ENCODE results near the gene CHD8. TPM values are rescaled to one million over a fixed set of nuclear protein-coding genes. Genes with fewer than 3 reads are reported as not detected.

CHD8 gene
- total and polyA plus RNA-seq, 10 of the 15 experiments (the other 5 are each of a cell fraction or from before 2014, with no cell fraction given), result 20.2 to 79.5 (median 35.5) TPM

DNA sequence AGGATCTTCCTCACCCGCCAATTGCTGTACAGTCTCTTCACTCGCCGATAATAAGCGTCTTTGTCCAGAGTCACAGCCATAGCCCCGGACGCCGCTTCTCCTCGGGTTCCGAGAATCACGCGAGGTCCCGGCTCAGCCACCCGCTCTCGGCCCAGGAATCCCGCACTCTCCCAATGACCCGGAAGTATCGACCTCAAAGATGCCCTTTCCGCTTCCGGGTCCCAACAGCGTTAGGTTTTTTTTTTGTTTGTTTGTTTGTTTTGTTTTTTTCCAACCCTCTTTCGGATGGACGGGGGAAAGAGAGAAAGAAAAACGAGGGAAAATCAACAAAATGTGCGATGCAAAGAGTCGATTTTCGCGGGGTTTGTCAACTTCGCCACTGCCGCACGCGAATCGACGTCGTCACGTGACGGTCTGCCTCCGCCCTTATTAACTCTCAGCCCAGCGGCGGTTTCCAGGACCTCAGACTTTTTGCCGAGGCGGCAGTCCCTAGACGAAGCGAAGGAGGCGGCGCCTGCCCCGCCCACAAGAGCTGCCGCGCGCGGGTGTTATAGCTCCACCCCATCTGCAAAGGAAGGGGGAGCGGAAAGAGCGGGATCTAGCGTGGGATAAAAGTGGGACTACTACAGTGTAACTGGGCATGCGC is 72.0 kb downstream of the CHD8 start, which contains the start of gene SUPT16H (continued):
- TF ChIP-seq CREB1 (IDR thresholded peaks at IDR 0.05; ENCODE audit: low read depth), result peak; percentile 46; the same call in 1 of the 2 replicates
- TF ChIP-seq, protein P1, sequence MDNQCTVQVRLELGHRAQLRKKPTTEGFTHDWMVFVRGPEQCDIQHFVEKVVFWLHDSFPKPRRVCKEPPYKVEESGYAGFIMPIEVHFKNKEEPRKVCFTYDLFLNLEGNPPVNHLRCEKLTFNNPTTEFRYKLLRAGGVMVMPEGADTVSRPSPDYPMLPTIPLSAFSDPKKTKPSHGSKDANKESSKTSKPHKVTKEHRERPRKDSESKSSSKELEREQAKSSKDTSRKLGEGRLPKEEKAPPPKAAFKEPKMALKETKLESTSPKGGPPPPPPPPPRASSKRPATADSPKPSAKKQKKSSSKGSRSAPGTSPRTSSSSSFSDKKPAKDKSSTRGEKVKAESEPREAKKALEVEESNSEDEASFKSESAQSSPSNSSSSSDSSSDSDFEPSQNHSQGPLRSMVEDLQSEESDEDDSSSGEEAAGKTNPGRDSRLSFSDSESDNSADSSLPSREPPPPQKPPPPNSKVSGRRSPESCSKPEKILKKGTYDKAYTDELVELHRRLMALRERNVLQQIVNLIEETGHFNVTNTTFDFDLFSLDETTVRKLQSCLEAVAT (IDR thresholded peaks at IDR 0.05), result 0 out of 2 replicates have a peak, but pooled peaks have one; percentile 35
- TF ChIP-seq ZBTB11 (CRISPR knock-in tag; IDR thresholded peaks at IDR 0.05), result peak; percentile 49; the same call in 1 of the 2 replicates
- TF ChIP-seq ETV6 (conservative IDR thresholded peaks at IDR 0.05 in 1 of 2, IDR thresholded peaks at IDR 0.05 in 1 of 2; ENCODE audit: borderline replicate concordance in 1 of 2, low read depth in 1 of 2), result peak in 1 of 2 experiments; percentile 72; a peak in 1 of 4 replicates
- TF ChIP-seq SRF (IDR thresholded peaks at IDR 0.05; ENCODE audit: low read depth in 2 of 2, low read length in 2 of 2), result no peak
- peak; percentile 64 for TF ChIP-seq POLR2A (IDR thresholded peaks at IDR 0.05; ENCODE audit: low read depth, low read length)
- TF ChIP-seq MAX (IDR thresholded peaks at IDR 0.05; ENCODE audit: low read depth, low read length), result peak; percentile 84
- peak; percentile 82; the same call in 1 of the 2 replicates for TF ChIP-seq RB1 (IDR thresholded peaks at IDR 0.05; ENCODE audit: borderline replicate concordance)
- no peak for TF ChIP-seq GATAD2B (conservative IDR thresholded peaks at IDR 0.05; ENCODE audit: low read depth)
- 0 out of 2 replicates have a peak, but pooled peaks have one; percentile 43 for TF ChIP-seq TARDBP (IDR thresholded peaks at IDR 0.05; ENCODE audit: borderline replicate concordance)
- TF ChIP-seq, protein P2, sequence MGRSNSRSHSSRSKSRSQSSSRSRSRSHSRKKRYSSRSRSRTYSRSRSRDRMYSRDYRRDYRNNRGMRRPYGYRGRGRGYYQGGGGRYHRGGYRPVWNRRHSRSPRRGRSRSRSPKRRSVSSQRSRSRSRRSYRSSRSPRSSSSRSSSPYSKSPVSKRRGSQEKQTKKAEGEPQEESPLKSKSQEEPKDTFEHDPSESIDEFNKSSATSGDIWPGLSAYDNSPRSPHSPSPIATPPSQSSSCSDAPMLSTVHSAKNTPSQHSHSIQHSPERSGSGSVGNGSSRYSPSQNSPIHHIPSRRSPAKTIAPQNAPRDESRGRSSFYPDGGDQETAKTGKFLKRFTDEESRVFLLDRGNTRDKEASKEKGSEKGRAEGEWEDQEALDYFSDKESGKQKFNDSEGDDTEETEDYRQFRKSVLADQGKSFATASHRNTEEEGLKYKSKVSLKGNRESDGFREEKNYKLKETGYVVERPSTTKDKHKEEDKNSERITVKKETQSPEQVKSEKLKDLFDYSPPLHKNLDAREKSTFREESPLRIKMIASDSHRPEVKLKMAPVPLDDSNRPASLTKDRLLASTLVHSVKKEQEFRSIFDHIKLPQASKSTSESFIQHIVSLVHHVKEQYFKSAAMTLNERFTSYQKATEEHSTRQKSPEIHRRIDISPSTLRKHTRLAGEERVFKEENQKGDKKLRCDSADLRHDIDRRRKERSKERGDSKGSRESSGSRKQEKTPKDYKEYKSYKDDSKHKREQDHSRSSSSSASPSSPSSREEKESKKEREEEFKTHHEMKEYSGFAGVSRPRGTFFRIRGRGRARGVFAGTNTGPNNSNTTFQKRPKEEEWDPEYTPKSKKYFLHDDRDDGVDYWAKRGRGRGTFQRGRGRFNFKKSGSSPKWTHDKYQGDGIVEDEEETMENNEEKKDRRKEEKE (IDR thresholded peaks at IDR 0.05), result no peak
- 0 out of 2 replicates have a peak, but pooled peaks have one; percentile 5 for TF ChIP-seq TCF12 (IDR thresholded peaks at IDR 0.05; ENCODE audit: low read depth, low read length)
- no peak for TF ChIP-seq HDAC6 (IDR thresholded peaks at IDR 0.05; ENCODE audit: unreplicated experiment)
- TF ChIP-seq SMAD1 (IDR thresholded peaks at IDR 0.05; ENCODE audit: low read depth, partially characterized antibody), result no peak
- TF ChIP-seq SUZ12 (IDR thresholded peaks at IDR 0.05; ENCODE audit: unreplicated experiment), result no peak
- peak; percentile 65 for TF ChIP-seq RELA (IDR thresholded peaks at IDR 0.05; ENCODE audit: borderline replicate concordance, partially characterized antibody)
- TF ChIP-seq NFXL1 (IDR thresholded peaks at IDR 0.05; ENCODE audit: borderline replicate concordance), result no peak
- TF ChIP-seq, protein P3, sequence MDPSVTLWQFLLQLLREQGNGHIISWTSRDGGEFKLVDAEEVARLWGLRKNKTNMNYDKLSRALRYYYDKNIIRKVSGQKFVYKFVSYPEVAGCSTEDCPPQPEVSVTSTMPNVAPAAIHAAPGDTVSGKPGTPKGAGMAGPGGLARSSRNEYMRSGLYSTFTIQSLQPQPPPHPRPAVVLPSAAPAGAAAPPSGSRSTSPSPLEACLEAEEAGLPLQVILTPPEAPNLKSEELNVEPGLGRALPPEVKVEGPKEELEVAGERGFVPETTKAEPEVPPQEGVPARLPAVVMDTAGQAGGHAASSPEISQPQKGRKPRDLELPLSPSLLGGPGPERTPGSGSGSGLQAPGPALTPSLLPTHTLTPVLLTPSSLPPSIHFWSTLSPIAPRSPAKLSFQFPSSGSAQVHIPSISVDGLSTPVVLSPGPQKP (IDR thresholded peaks at IDR 0.05; ENCODE audit: low read depth, low read length), result peak; percentile 57; the same call in 1 of the 2 replicates
- no peak for TF ChIP-seq FOS (IDR thresholded peaks at IDR 0.05; ENCODE audit: borderline replicate concordance, extremely low read depth, insufficient read length)

All from GM12878 (cell line).